ENCODE data around the gene KIRREL3. TPM values are rescaled to one million over a fixed set of nuclear protein-coding genes. Genes with fewer than 3 reads are reported as not detected.

KIRREL3 gene
- total and polyA plus RNA-seq, 2 of the 8 experiments (the other 6 are each of a cell fraction or from before 2014, with no cell fraction given), result 0.29 to 0.32 TPM

DNA sequence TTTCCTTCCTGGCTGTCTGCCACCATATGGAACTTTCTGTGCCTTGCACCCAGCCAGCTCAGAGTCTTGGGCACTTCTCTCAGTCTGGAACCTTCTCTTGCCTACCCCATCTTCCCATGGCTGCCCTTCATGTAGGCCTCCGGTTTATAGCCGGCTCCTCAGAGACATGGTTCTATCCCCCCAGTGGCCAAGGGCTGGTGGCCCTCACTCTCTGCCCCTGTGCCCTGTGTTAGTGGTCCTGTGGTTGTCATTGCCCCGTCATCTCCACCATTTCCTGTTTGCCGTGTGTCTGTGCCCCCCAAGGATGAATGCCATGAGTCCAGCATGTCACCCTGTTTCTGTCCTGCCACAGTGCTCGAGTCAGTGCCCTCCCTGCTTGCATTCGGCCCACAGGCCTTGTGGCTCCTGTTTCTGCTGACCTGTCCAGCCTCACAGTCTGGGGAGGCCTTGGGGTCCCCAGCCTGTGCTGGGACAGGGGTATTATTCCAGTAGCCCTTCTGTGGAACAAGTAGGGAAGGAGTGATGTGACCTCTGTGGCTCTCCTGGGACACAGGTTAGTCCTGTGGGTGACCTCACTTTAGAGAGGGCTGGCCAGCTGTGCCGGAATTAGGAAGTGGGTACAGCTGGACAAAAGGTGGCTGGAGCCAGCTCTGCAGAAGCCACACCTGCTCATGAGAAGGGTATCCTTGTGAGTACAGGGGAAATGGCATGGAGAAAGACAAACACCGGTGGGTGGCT is 614.4 kb downstream of the KIRREL3 start:
- peaks cover 0 to 3% of the 10 kb centered on the region in 2 experiments for H4K20me1 ChIP-seq (replicated peaks in 1 of 2; ENCODE audit: control insufficient read depth in 1 of 2, insufficient read depth in 2 of 2, low read length in 2 of 2)
- H3K4me3 ChIP-seq (ENCODE audit: extremely low read depth in 1 of 4, insufficient read depth in 2 of 4, low read depth in 3 of 4, low read length in 4 of 4), result no peak overlapping the region
- H3K36me3 ChIP-seq (ENCODE audit: control insufficient read depth in 2 of 4, insufficient read depth in 4 of 4, low read length in 3 of 4), result no peaks in the 10 kb centered on the region
- H3K79me2 ChIP-seq (ENCODE audit: control insufficient read depth in 1 of 2, insufficient read depth in 2 of 2, low read length in 2 of 2), result peaks cover 0 to 3% of the 10 kb centered on the region in 2 experiments; a peak in 1 of 4 replicates
- POLR2A ChIA-PET (ENCODE audit: partially characterized antibody), result interaction anchor here (0.6 kb wide), 1 partner anchor 46 kb away, joined by 4 read pairs; no protein-coding TSS in a partner anchor
- H2BK5ac ChIP-seq (ENCODE audit: low read depth, low read length), result 0 out of 2 replicates have a peak overlapping the region, but pooled peaks have one; percentile 16
- peaks cover 0 to 8% (median 3%) of the 10 kb centered on the region in 4 experiments; a peak in 5 of 7 replicates for H3K4me1 ChIP-seq (replicated peaks in 1 of 4; ENCODE audit: control insufficient read depth in 3 of 4, insufficient read depth in 4 of 4, low read length in 3 of 4)
- H4K5ac ChIP-seq (ENCODE audit: insufficient read length, low read depth, low read length), result no peak overlapping the region
- no peak overlapping the region for H3K14ac ChIP-seq (ENCODE audit: insufficient read length)
- no peaks in the 10 kb centered on the region for H3K27me3 ChIP-seq (replicated peaks in 1 of 4; ENCODE audit: control insufficient read depth in 3 of 4, extremely low read depth in 1 of 4, insufficient read depth in 3 of 4, low read length in 3 of 4)
- peak overlapping the region; percentile 85 for H3K4ac ChIP-seq (replicated peaks; ENCODE audit: insufficient read length, low read depth, low read length)
- H3K79me1 ChIP-seq (ENCODE audit: low read depth, low read length), result no peaks in the 10 kb centered on the region; the same call in 1 of the 2 replicates
- H3K9ac ChIP-seq (replicated peaks in 1 of 4; ENCODE audit: extremely low read depth in 1 of 4, low read depth in 3 of 4, low read length in 3 of 4), result no peak overlapping the region
- peak overlapping the region in 1 of 2 experiments; percentile 4; a peak in 1 of 4 replicates for H3K4me2 ChIP-seq (ENCODE audit: insufficient read depth in 1 of 2, low read depth in 2 of 2, low read length in 2 of 2)
- no peak overlapping the region for H3K56ac ChIP-seq (replicated peaks; ENCODE audit: insufficient read length, low read depth, low read length)
- H4K91ac ChIP-seq (replicated peaks; ENCODE audit: insufficient read length, low read length), result no peak overlapping the region
- no peak for DNase-seq (ENCODE audit: low read depth in 1 of 2, low spot score in 2 of 2)
- H3K27ac ChIP-seq (ENCODE audit: low read depth, low read length), result no peak overlapping the region
- H3K23me2 ChIP-seq (ENCODE audit: low read depth, low read length), result no peaks in the 10 kb centered on the region
- CTCF ChIA-PET (ENCODE audit: partially characterized antibody), result interaction anchor here (0.9 to 1.6 kb wide), 2 partner anchors 15 to 28 kb away, joined by 3 to 4 read pairs; no protein-coding TSS in a partner anchor
- no peak overlapping the region for H2BK20ac ChIP-seq (ENCODE audit: low read length)
- no peak overlapping the region for H2AFZ ChIP-seq (ENCODE audit: low read length)
- H2AK5ac ChIP-seq (ENCODE audit: low read depth, low read length), result no peak overlapping the region
- no peaks in the 10 kb centered on the region for H3K9me3 ChIP-seq (ENCODE audit: insufficient read depth in 2 of 2, low read depth in 1 of 2, low read length in 1 of 2)
- H4K8ac ChIP-seq (ENCODE audit: extremely low read depth, insufficient read depth, low read length), result no peak overlapping the region
- no peak overlapping the region for H2BK12ac ChIP-seq (ENCODE audit: low read depth, low read length)
- 90% methylated on average over 7 of the region's 8 CpGs; no CpG with 5 or more reads in 1 of the 2 experiments for WGBS, 2 experiments (ENCODE audit: extremely low coverage in 1 of 2, insufficient coverage in 1 of 2, insufficient read length in 1 of 2, insufficient replicate concordance in 2 of 2, low coverage in 1 of 2, low lambda C conversion rate in 2 of 2, missing lambda C conversion rate in 1 of 2)
- FAIRE-seq, result no peak
- no peak overlapping the region; the same call in 1 of the 2 replicates for H3K18ac ChIP-seq (ENCODE audit: extremely low read depth, low read length)
- no peak overlapping the region for H2BK15ac ChIP-seq (ENCODE audit: low read length)
- H3K23ac ChIP-seq (ENCODE audit: insufficient read length), result no peak overlapping the region
- H2BK120ac ChIP-seq (replicated peaks; ENCODE audit: low read depth, low read length), result no peak overlapping the region
- TF ChIP-seq TEAD4 (IDR thresholded peaks at IDR 0.05; ENCODE audit: low read depth, low read length), result no peak
- TF ChIP-seq SUZ12 (IDR thresholded peaks at IDR 0.05; ENCODE audit: low read length), result no peak
- TF ChIP-seq CBX5 (IDR thresholded peaks at IDR 0.05; ENCODE audit: low read depth, low read length), result no peak
- no peak for TF ChIP-seq CEBPB (IDR thresholded peaks at IDR 0.05; ENCODE audit: low read depth, low read length)
- TF ChIP-seq RBBP5 (IDR thresholded peaks at IDR 0.05; ENCODE audit: borderline replicate concordance, low read depth, low read length), result no peak
- no peak for TF ChIP-seq GABPA (IDR thresholded peaks at IDR 0.05; ENCODE audit: borderline replicate concordance, insufficient read depth, low read length)
- no peak for TF ChIP-seq YY1 (IDR thresholded peaks at IDR 0.05; ENCODE audit: low read depth, low read length)
- TF ChIP-seq GTF2F1 (IDR thresholded peaks at IDR 0.05; ENCODE audit: borderline replicate concordance, low read depth, low read length), result no peak
- no peak for TF ChIP-seq SP1 (IDR thresholded peaks at IDR 0.05; ENCODE audit: low read depth, low read length)
- no peak for TF ChIP-seq EGR1 (IDR thresholded peaks at IDR 0.05; ENCODE audit: borderline replicate concordance, low read depth, low read length)
- no peak for TF ChIP-seq SIRT6 (IDR thresholded peaks at IDR 0.05; ENCODE audit: low read length)
- TF ChIP-seq RFX5 (IDR thresholded peaks at IDR 0.05; ENCODE audit: borderline replicate concordance, low read depth, low read length), result no peak
- no peak for TF ChIP-seq KDM4A (IDR thresholded peaks at IDR 0.05; ENCODE audit: low read depth, low read length, severe bottlenecking)
- TF ChIP-seq POLR2A (IDR thresholded peaks at IDR 0.05; ENCODE audit: control extremely low read depth in 1 of 2, low read depth in 2 of 2, low read length in 2 of 2), result no peak

Data from H1 (cell line).